ENCODE measurements around the gene LRG1.
"Not testable (repeated sequence)": the region's sequence is repeated elsewhere in the genome, so short reads cannot be mapped to it uniquely, and the experiment has no call there.

The LRG1 gene

GRCh38 chr19:4528843-4529242, 11.0 kb downstream of the LRG1 start:
- no peaks in the 10 kb centered on the region for H3K4me1 ChIP-seq (ENCODE audit: low read depth, poor library complexity, severe bottlenecking)
- no peak overlapping the region for H3K4me2 ChIP-seq
- TF ChIP-seq CTCF (conservative IDR thresholded peaks at IDR 0.05; ENCODE audit: low read depth, low read length), result no peak
- no peak overlapping the region for H3K4me3 ChIP-seq (IDR thresholded peaks at IDR 0.05; ENCODE audit: insufficient read depth, low read depth, low read length)
- peaks cover 67% of the 10 kb centered on the region for H3K27me3 ChIP-seq (ENCODE audit: insufficient read depth, low read depth)
- no peak overlapping the region for H3K9ac ChIP-seq
- H3K36me3 ChIP-seq (ENCODE audit: insufficient read depth), result no peaks in the 10 kb centered on the region
- H2AFZ ChIP-seq (ENCODE audit: low read depth), result no peak overlapping the region
- no peaks in the 10 kb centered on the region for H3K79me2 ChIP-seq (ENCODE audit: insufficient read depth, low read depth)
- no peaks in the 10 kb centered on the region for H4K20me1 ChIP-seq (ENCODE audit: insufficient read depth)
- no peak overlapping the region for H3K27ac ChIP-seq

GRCh38 chr19:4527377-4527776, 12.5 kb downstream of the LRG1 start:
- H3K27ac ChIP-seq, H3K9ac ChIP-seq: not testable (repeated sequence)

GRCh38 chr19:4525563-4526002, 14.3 kb downstream of the LRG1 start:
- Histone ChIP-seq H3K9ac (no peak overlapping the region), H3K36me3 (ENCODE audit: insufficient read depth) (no peaks in the 10 kb centered on the region), H3K79me2 (ENCODE audit: insufficient read depth, low read depth) (no peaks in the 10 kb centered on the region), H3K4me2 (no peak overlapping the region), H3K27me3 (ENCODE audit: insufficient read depth, low read depth) (peaks cover 60% of the 10 kb centered on the region), H4K20me1 (ENCODE audit: insufficient read depth) (no peaks in the 10 kb centered on the region), H2AFZ (ENCODE audit: low read depth) (no peak overlapping the region), H3K4me3 (IDR thresholded peaks at IDR 0.05; ENCODE audit: insufficient read depth, low read depth, low read length) (no peak overlapping the region), H3K4me1 (ENCODE audit: low read depth, poor library complexity, severe bottlenecking) (no peaks in the 10 kb centered on the region), H3K27ac (no peak overlapping the region)
- no peak for TF ChIP-seq CTCF (conservative IDR thresholded peaks at IDR 0.05; ENCODE audit: low read depth, low read length)

More at GRCh38 chr19:4527377-4527776, 12.5 kb downstream of the LRG1 start:
- peaks cover 59% of the 10 kb centered on the region; the same call in 1 of the 2 replicates for H3K27me3 ChIP-seq (ENCODE audit: insufficient read depth, low read depth)
- H2AFZ ChIP-seq (ENCODE audit: low read depth); H3K4me1 ChIP-seq (ENCODE audit: low read depth, poor library complexity, severe bottlenecking); H3K4me2 ChIP-seq; H3K36me3 ChIP-seq (ENCODE audit: insufficient read depth); H4K20me1 ChIP-seq (ENCODE audit: insufficient read depth); H3K79me2 ChIP-seq (ENCODE audit: insufficient read depth, low read depth); H3K4me3 ChIP-seq (IDR thresholded peaks at IDR 0.05; ENCODE audit: insufficient read depth, low read depth, low read length): not testable (repeated sequence)

GRCh38 chr19:4524808-4525562, 14.9 kb downstream of the LRG1 start:
- Histone ChIP-seq H4K20me1 (ENCODE audit: insufficient read depth) (no peaks in the 10 kb centered on the region), H3K4me3 (IDR thresholded peaks at IDR 0.05; ENCODE audit: insufficient read depth, low read depth, low read length) (no peak overlapping the region), H3K36me3 (ENCODE audit: insufficient read depth) (no peaks in the 10 kb centered on the region), H3K27ac (no peak overlapping the region), H3K27me3 (ENCODE audit: insufficient read depth, low read depth) (peaks cover 57% of the 10 kb centered on the region), H3K4me1 (ENCODE audit: low read depth, poor library complexity, severe bottlenecking) (no peaks in the 10 kb centered on the region), H2AFZ (ENCODE audit: low read depth) (no peak overlapping the region), H3K79me2 (ENCODE audit: insufficient read depth, low read depth) (no peaks in the 10 kb centered on the region), H3K4me2 (no peak overlapping the region), H3K9ac (no peak overlapping the region)
- peak; percentile 58 for TF ChIP-seq CTCF (conservative IDR thresholded peaks at IDR 0.05; ENCODE audit: low read depth, low read length)

Data from KMS-11 (cell line).